OCI-LY3 (cell line): ENCODE measurements around the gene WDR48.

Experiments used
- EZH2phosphoT487 ChIP-seq: fragments of 200-600 bp; shearing (Covaris generic); IDR thresholded peaks from 2 replicates; pipeline ENCODE4 v1.6.1; 2018; ENCODE audit warnings: antibody characterized with exemption, mixed run types, low read depth
- TF ChIP-seq, protein P1 (sequence below): fragments of 200-600, 300-600 bp; sonication (generic); IDR thresholded peaks from 2 replicates; pipeline ENCODE4 v1.5.1; 2014; ENCODE audit warnings: antibody characterized with exemption, low read length, low read depth

DNA sequence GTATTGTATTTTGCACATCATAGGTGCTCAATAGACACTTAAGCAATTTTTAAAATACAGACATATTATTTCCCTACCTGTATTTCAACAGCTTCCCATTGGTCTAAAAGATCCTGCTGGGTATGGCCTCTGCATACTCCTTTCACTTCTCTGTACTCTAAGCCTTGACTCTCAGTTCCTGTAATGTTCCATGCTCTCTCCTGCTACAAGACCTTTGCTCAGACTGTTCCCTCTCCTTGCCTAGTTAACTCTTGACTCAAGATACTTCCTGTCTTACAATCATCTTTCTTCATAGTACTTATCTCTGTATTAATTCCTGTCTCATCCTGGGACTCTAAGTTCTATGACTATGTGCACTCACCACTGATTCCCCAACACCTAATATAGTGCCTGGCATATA, 1.8 kb upstream of the WDR48 start:
- TF ChIP-seq, protein P1, sequence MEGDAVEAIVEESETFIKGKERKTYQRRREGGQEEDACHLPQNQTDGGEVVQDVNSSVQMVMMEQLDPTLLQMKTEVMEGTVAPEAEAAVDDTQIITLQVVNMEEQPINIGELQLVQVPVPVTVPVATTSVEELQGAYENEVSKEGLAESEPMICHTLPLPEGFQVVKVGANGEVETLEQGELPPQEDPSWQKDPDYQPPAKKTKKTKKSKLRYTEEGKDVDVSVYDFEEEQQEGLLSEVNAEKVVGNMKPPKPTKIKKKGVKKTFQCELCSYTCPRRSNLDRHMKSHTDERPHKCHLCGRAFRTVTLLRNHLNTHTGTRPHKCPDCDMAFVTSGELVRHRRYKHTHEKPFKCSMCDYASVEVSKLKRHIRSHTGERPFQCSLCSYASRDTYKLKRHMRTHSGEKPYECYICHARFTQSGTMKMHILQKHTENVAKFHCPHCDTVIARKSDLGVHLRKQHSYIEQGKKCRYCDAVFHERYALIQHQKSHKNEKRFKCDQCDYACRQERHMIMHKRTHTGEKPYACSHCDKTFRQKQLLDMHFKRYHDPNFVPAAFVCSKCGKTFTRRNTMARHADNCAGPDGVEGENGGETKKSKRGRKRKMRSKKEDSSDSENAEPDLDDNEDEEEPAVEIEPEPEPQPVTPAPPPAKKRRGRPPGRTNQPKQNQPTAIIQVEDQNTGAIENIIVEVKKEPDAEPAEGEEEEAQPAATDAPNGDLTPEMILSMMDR = no peak
- no peak for TF ChIP-seq EZH2phosphoT487
